Lower lobe of right lung (tissue), 2 donors: Measurements from ENCODE around the gene VCPKMT. TPM values are rescaled to one million over a fixed set of nuclear protein-coding genes. Genes with fewer than 3 reads are reported as not detected.
A peak's percentile ranks its signal among the peaks of the same experiment; 100 is the strongest.

Experiments
- ATAC-seq, 2 donors: fragments of 200-7000 bp; cut with Tn5 transposase; one replicate each; pipeline ENCODE4 v1.9.1; 2020 to 2022; ENCODE audit warnings: mild to moderate bottlenecking in 2 of 2, moderate library complexity in 2 of 2
- DNase-seq: peaks from one replicate; pipeline ENCODE4 v3.0.0-alpha.2; 2020
- H3K27ac ChIP-seq: fragments of 200-600 bp; one replicate; pipeline ENCODE4 v1.8.0; 2022
- H3K27me3 ChIP-seq: fragments of 200-600 bp; one replicate; pipeline ENCODE4 v1.8.0; 2022; ENCODE audit warnings: low read depth
- H3K36me3 ChIP-seq: fragments of 200-600 bp; one replicate; pipeline ENCODE4 v1.8.0; 2022; ENCODE audit warnings: mild to moderate bottlenecking
- H3K4me1 ChIP-seq: fragments of 200-600 bp; one replicate; pipeline ENCODE4 v1.8.0; 2022
- H3K4me3 ChIP-seq: fragments of 200-600 bp; one replicate; pipeline ENCODE4 v1.8.0; 2022; ENCODE audit warnings: mild to moderate bottlenecking
- H3K9me3 ChIP-seq: fragments of 200-600 bp; one replicate; pipeline ENCODE4 v1.8.0; 2022
- intact Hi-C: fragments of 100-400 bp; cut with DNase I; formaldehyde crosslinking; loops from one replicate; pipeline ENCODE4 v1.11.0; 2022
- total RNA-seq: library from RNA; stranded (reverse); fragmentation: NEBNext Ultra II Directional; extraction: Animal tissue kit (Norgen Biotek cat#: 25700); gene quantifications from one replicate; pipeline ENCODE4 v1.2.1, GENCODE V29; 2021
- TF ChIP-seq, protein P1 (sequence below): fragments of 200-600 bp; IDR thresholded peaks from one replicate; pipeline ENCODE4 v1.8.0; 2022; ENCODE audit warnings: antibody characterized with exemption, mild to moderate bottlenecking
- donor health status: DM: no; HTN: yes; CAD: no; lungs with severe emphysema.

VCPKMT gene
- total RNA-seq, 1 donor from 2014 or later, result 8.0 TPM

DNA sequence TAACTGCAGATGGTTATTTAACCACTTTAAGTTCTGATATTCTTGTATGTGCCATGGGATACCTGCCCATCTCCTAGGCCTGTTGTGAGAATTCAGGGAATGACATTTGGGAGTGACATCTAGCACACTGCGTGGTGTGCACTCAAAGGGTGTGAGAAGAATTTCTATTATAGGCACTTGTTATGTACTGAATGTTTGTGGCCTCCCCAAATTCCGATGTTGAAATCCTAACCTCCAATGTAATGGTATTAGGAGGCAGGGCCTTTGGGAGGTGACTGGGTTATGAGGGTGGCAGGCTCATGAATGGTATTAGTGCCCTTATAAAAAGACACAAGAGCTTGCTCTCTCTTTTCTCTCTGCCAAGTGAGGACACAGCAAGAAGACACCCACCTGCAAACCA lies 27.6 kb downstream of the VCPKMT start:
- TF ChIP-seq, protein P1, sequence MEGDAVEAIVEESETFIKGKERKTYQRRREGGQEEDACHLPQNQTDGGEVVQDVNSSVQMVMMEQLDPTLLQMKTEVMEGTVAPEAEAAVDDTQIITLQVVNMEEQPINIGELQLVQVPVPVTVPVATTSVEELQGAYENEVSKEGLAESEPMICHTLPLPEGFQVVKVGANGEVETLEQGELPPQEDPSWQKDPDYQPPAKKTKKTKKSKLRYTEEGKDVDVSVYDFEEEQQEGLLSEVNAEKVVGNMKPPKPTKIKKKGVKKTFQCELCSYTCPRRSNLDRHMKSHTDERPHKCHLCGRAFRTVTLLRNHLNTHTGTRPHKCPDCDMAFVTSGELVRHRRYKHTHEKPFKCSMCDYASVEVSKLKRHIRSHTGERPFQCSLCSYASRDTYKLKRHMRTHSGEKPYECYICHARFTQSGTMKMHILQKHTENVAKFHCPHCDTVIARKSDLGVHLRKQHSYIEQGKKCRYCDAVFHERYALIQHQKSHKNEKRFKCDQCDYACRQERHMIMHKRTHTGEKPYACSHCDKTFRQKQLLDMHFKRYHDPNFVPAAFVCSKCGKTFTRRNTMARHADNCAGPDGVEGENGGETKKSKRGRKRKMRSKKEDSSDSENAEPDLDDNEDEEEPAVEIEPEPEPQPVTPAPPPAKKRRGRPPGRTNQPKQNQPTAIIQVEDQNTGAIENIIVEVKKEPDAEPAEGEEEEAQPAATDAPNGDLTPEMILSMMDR, result no peak
- Histone ChIP-seq H3K27me3 (no peaks in the 10 kb centered on the region), H3K4me3 (no peak overlapping the region), H3K9me3 (no peaks in the 10 kb centered on the region), H3K27ac (no peak overlapping the region), H3K36me3 (no peaks in the 10 kb centered on the region), H3K4me1 (peaks cover under 1% of the 10 kb centered on the region)
- ATAC-seq, result no peak
- no peak for DNase-seq
- intact Hi-C loops, result no loop called here

DNA sequence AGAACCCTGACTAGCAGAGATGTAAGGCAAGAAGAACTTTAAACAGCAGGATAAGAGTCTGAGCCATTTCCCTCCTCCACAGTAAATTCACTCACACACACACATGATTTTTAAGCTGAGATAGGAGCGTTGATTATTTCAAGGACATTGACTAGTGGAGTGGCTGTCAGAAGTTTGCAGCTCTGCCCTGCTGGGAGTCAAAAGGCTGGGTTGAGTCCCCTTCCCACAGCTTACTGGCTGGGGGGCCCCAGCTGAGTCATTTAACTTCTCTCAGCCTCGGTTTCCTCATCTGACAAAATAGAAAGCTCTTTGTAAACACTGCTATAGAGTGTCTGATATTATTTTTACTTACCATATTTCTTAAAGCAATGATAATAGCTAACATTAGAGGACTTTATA lies 28.3 kb downstream of the VCPKMT start:
- intact Hi-C loops, result no loop called here
- ATAC-seq, result no peak

DNA sequence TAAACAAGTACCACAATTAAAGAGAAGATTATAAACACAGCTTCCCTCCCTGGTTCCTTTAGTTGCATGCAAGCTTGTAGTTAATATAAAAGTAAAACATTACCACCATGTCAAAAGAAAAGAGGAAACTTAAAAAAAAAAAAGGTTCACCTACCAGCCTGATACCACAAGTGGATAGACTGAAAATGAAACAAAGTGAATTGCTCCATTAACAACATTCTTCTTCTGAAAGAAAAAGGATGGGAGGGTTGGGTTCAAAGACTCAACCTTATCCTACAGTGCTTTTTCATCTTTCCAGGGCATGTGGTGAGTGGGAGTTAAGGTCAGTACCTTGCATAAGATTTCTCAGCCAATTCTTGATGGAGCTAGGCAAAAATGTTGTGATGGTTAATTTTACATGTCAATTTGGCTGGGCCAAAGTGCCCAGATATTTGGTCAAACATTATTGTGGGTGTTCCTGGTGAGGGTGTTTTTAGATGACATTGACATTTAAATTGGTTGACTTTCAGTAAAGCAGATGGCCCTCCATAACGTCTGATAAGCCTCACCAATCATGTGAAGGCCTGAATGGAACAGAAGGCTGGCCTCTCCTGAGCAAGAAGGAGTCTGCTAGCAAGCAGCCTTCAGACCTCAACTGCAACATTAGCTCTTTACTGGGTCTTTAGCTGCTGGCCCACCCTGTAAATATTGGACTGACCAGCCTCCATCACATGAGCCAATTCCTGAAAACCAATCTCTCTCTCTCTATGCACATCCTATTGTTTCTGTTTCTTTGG lies 28.8 kb downstream of the VCPKMT start:
- ATAC-seq (no peak), DNase-seq (no peak)
- TF ChIP-seq, protein P1, result no peak
- Histone ChIP-seq H3K36me3 (no peaks in the 10 kb centered on the region), H3K27ac (no peak overlapping the region), H3K4me1 (peaks cover 11% of the 10 kb centered on the region), H3K9me3 (no peaks in the 10 kb centered on the region), H3K4me3 (no peak overlapping the region), H3K27me3 (no peaks in the 10 kb centered on the region)
- intact Hi-C loops, result no loop called here

More for the DNA sequence above, 28.3 kb downstream of the VCPKMT start:
- H3K27ac ChIP-seq, result no peak overlapping the region
- no peak overlapping the region for H3K4me3 ChIP-seq
- H3K36me3 ChIP-seq, result no peaks in the 10 kb centered on the region
- H3K4me1 ChIP-seq, result peaks cover 7% of the 10 kb centered on the region
- H3K9me3 ChIP-seq, result no peaks in the 10 kb centered on the region
- TF ChIP-seq, protein P1, result no peak
- no peak for DNase-seq
- no peaks in the 10 kb centered on the region for H3K27me3 ChIP-seq

DNA sequence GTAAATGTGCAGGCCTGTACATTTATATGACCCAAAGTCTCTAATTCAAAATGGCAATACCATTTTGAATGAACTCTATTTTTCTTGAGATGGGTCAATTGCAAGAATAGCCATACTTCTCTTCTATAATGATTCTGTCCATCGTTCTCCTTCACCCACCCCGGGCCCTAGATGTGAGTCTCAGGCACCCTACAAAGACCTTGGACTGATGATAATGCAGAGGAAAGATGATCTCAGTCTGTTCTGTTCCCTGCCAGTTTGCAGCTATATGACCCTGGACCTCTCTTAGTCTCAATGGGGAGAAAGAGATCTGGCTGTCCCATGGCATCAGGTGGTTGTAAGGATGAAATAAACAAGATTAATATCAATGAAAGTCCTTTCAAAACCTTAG lies 30.1 kb downstream of the VCPKMT start:
- Histone ChIP-seq H3K4me1 (peaks cover 11% of the 10 kb centered on the region), H3K9me3 (no peaks in the 10 kb centered on the region), H3K36me3 (no peaks in the 10 kb centered on the region), H3K4me3 (no peak overlapping the region), H3K27me3 (no peaks in the 10 kb centered on the region), H3K27ac (no peak overlapping the region)
- DNase-seq (no peak), ATAC-seq (no peak)
- TF ChIP-seq, protein P1, result no peak
- intact Hi-C loops, result no loop called here

DNA sequence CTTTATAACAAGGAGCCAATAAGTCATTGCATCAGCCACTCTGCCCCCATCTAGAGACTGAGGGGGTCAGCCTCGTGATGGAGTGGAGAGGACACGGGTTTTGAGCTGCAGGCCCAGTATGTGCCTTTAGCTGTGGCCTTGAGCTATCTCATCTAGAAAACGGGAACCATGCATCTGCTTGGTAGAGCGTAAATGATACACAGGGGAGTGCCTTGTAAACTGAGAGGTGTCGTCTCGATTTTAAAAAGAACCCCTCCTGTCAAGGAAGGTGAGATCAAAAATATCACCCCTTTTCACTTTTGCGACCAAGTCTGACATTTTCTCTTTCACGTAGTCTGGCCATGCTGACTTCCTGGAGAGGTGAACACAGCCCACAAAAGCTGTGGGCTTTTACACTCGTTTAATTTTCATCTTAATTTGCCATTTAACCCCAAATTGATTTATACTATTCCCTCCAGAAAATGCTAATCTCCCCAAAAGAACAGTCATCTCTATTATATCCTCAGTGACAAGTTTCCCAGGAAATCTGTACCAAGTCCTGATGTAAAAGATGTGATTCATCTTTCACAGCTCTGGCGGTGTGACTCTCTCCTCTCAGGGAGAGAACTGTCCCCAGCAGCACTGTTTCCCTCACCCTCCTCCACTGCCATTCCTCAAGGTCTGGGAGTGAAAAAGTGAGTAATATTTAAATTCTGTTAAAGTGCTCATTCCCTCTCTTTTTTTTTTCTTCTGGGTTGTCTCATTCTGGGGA lies 30.6 kb downstream of the VCPKMT start:
- TF ChIP-seq, protein P1, result no peak

More for the DNA sequence above, 30.6 kb downstream of the VCPKMT start:
- Histone ChIP-seq H3K36me3 (no peaks in the 10 kb centered on the region), H3K4me1 (peaks cover 11% of the 10 kb centered on the region), H3K9me3 (no peaks in the 10 kb centered on the region), H3K4me3 (no peak overlapping the region), H3K27me3 (no peaks in the 10 kb centered on the region), H3K27ac (no peak overlapping the region)
- DNase-seq (no peak), ATAC-seq (peak in 1 of 2 donors; percentile 7)
- intact Hi-C loops, result no loop called here
